IMR-90 (cell line): Measurements from ENCODE around the gene VARS2. TPM values are rescaled to one million over a fixed set of nuclear protein-coding genes. Genes with fewer than 3 reads are reported as not detected.

Source experiments
- ATAC-seq: fragments of 200-7000 bp; cut with Tn5 transposase; 2 replicates; pipeline ENCODE4 v1.9.1; 2020; ENCODE audit warnings: low read depth, mild to moderate bottlenecking, moderate library complexity
- BruUV-seq: library from RNA; stranded (reverse); fragments of 400-500 nt; replicated peaks from 2 replicates; lab custom pipeline; 2021; lab: Mats Ljungman, UMichigan
- CTCF ChIA-PET: fragments of 300-600 bp; formaldehyde crosslinking; extraction: SDS; loops from one replicate; lab custom pipeline; 2021; ENCODE audit warnings: antibody characterized with exemption; lab: Yijun Ruan, JAX
- POLR2A ChIA-PET: fragments of 300-600 bp; sonication (Branson Sonifier 250); formaldehyde crosslinking; loops from one replicate; lab custom pipeline; 2022; ENCODE audit warnings: antibody characterized with exemption; ENCODE audit not compliant: unreplicated experiment; lab: Charles Lee
- DNase-seq: peaks from one replicate; pipeline ENCODE4 v3.0.0; 2013
- H2AFZ ChIP-seq: replicated peaks from 2 replicates; pipeline ENCODE3; 2013; ENCODE audit warnings: low read length, mild to moderate bottlenecking; ENCODE audit not compliant: poor library complexity
- H2AK5ac ChIP-seq: 2 replicates; pipeline ENCODE4 v1.6.1; 2013; ENCODE audit warnings: low read depth, low read length, inconsistent platforms
- H2AK9ac ChIP-seq: replicated peaks from 2 replicates; pipeline ENCODE3; 2013; ENCODE audit warnings: mild to moderate bottlenecking, low read depth, low read length, moderate library complexity; ENCODE audit not compliant: poor library complexity
- H2BK120ac ChIP-seq: 2 replicates; pipeline ENCODE4 v1.6.1; 2013; ENCODE audit warnings: low read depth, low read length, inconsistent platforms
- H2BK15ac ChIP-seq: 3 replicates; pipeline ENCODE4 v1.6.1; 2013; ENCODE audit warnings: low read depth, low read length, inconsistent platforms
- H2BK20ac ChIP-seq: 2 replicates; pipeline ENCODE4 v1.6.1; 2013; ENCODE audit warnings: low read depth, mild to moderate bottlenecking, inconsistent platforms, low read length, moderate library complexity
- H2BK5ac ChIP-seq: 2 replicates; pipeline ENCODE4 v1.6.1; 2013; ENCODE audit warnings: mild to moderate bottlenecking, low read depth, low read length, inconsistent platforms; ENCODE audit not compliant: poor library complexity, severe bottlenecking
- H3K14ac ChIP-seq: replicated peaks from 2 replicates; pipeline ENCODE4 v1.6.1; 2013; ENCODE audit warnings: low read depth, low read length, inconsistent platforms
- H3K18ac ChIP-seq: 2 replicates; pipeline ENCODE4 v1.6.1; 2013; ENCODE audit warnings: low read depth, low read length, control low read depth
- H3K23ac ChIP-seq: 2 replicates; pipeline ENCODE4 v1.6.1; 2013; ENCODE audit warnings: low read depth, low read length, inconsistent platforms
- H3K27ac ChIP-seq: 2 replicates; pipeline ENCODE4 v1.5.1; 2013; ENCODE audit warnings: mild to moderate bottlenecking, control low read depth, low read length; ENCODE audit not compliant: insufficient read depth
- H3K27me3 ChIP-seq: 2 replicates; pipeline ENCODE4 v1.6.1; 2013; ENCODE audit warnings: low read length; ENCODE audit not compliant: control insufficient read depth, insufficient read depth
- H3K36me3 ChIP-seq: 2 replicates; pipeline ENCODE4 v1.6.1; 2013; ENCODE audit warnings: low read length, mixed read lengths; ENCODE audit not compliant: control insufficient read depth, insufficient read depth
- H3K4ac ChIP-seq: 2 replicates; pipeline ENCODE4 v1.6.1; 2013; ENCODE audit warnings: low read depth, low read length, inconsistent platforms
- H3K4me1 ChIP-seq: 2 replicates; pipeline ENCODE4 v1.6.1; 2013; ENCODE audit warnings: low read length, mixed read lengths; ENCODE audit not compliant: control insufficient read depth, insufficient read depth
- H3K4me2 ChIP-seq: 2 replicates; pipeline ENCODE4 v1.6.1; 2013; ENCODE audit warnings: low read depth, mild to moderate bottlenecking, control low read depth, low read length, moderate library complexity
- H3K4me3 ChIP-seq: 2 replicates; pipeline ENCODE4 v1.5.1; 2013; ENCODE audit warnings: low read depth, mild to moderate bottlenecking, control low read depth, low read length, moderate library complexity; ENCODE audit not compliant: insufficient read depth
- H3K56ac ChIP-seq: 2 replicates; pipeline ENCODE4 v1.6.1; 2013; ENCODE audit warnings: low read length, inconsistent platforms; ENCODE audit not compliant: insufficient read depth; ENCODE audit errors: extremely low read depth
- H3K79me1 ChIP-seq, 2 experiments: 2 replicates each; pipeline ENCODE4 v1.6.1; 2013; ENCODE audit warnings: low read length in 2 of 2, inconsistent platforms in 1 of 2, low read depth in 1 of 2
- H3K9ac ChIP-seq: 2 replicates; pipeline ENCODE4 v1.6.1; 2013; ENCODE audit warnings: low read depth, low read length, control low read depth
- H3K9me1 ChIP-seq: 2 replicates; pipeline ENCODE4 v1.6.1; 2013; ENCODE audit warnings: low read length, inconsistent platforms; ENCODE audit not compliant: insufficient read depth
- H3K9me3 ChIP-seq: 2 replicates; pipeline ENCODE4 v1.6.1; 2013; ENCODE audit warnings: low read length; ENCODE audit not compliant: control insufficient read depth, insufficient read depth
- H4K20me1 ChIP-seq: 2 replicates; pipeline ENCODE4 v1.6.1; 2013; ENCODE audit warnings: low read length, inconsistent platforms; ENCODE audit not compliant: insufficient read depth
- H4K5ac ChIP-seq: 2 replicates; pipeline ENCODE4 v1.6.1; 2013; ENCODE audit warnings: mild to moderate bottlenecking, low read depth, low read length, control low read depth
- H4K8ac ChIP-seq, 2 experiments: 2 replicates each; pipeline ENCODE4 v1.6.1; 2013; ENCODE audit warnings: low read depth in 2 of 2, low read length in 2 of 2, control low read depth in 1 of 2, inconsistent platforms in 1 of 2
- H4K91ac ChIP-seq: 2 replicates; pipeline ENCODE4 v1.6.1; 2013; ENCODE audit warnings: low read depth, low read length, inconsistent platforms; ENCODE audit not compliant: insufficient read depth
- BHLHE40 ChIP-seq: fragments of 150-350 bp; IDR thresholded peaks from 2 replicates; pipeline ENCODE4 v1.6.1; 2016; ENCODE audit warnings: mild to moderate bottlenecking, low read depth, low read length
- CEBPB ChIP-seq: IDR thresholded peaks from 2 replicates; pipeline ENCODE4 v1.6.1; 2012; ENCODE audit warnings: low read depth, low read length, improper control_type of control experiment
- CHD1 ChIP-seq: IDR thresholded peaks from 2 replicates; pipeline ENCODE4 v1.6.1; 2012; ENCODE audit warnings: low read depth, low read length, improper control_type of control experiment
- MAFK ChIP-seq: IDR thresholded peaks from 2 replicates; pipeline ENCODE4 v1.6.1; 2012; ENCODE audit warnings: low read depth, low read length, improper control_type of control experiment
- MAZ ChIP-seq: IDR thresholded peaks from 2 replicates; pipeline ENCODE4 v1.6.1; 2012; ENCODE audit warnings: low read depth, mild to moderate bottlenecking, low read length, improper control_type of control experiment, moderate library complexity, borderline replicate concordance
- MXI1 ChIP-seq: IDR thresholded peaks from 2 replicates; pipeline ENCODE4 v1.6.1; 2012; ENCODE audit warnings: low read depth, mild to moderate bottlenecking, low read length, moderate library complexity, borderline replicate concordance
- POLR2A ChIP-seq: IDR thresholded peaks from 2 replicates; pipeline ENCODE4 v1.6.1; 2012; ENCODE audit warnings: mild to moderate bottlenecking, low read depth, low read length
- RAD21 ChIP-seq: IDR thresholded peaks from 2 replicates; pipeline ENCODE4 v1.6.1; 2012; ENCODE audit warnings: low read length, improper control_type of control experiment
- RCOR1 ChIP-seq: IDR thresholded peaks from 2 replicates; pipeline ENCODE4 v1.6.1; 2012; ENCODE audit warnings: mild to moderate bottlenecking, low read length, improper control_type of control experiment; ENCODE audit not compliant: insufficient replicate concordance
- RFX5 ChIP-seq: IDR thresholded peaks from 2 replicates; pipeline ENCODE4 v1.8.0; 2012; ENCODE audit warnings: low read depth, mild to moderate bottlenecking, low read length, moderate library complexity
- SMC3 ChIP-seq: fragments of 150-350 bp; IDR thresholded peaks from 2 replicates; pipeline ENCODE4 v1.6.1; 2016; ENCODE audit warnings: low read depth, mild to moderate bottlenecking, antibody characterized with exemption, low read length, moderate library complexity
- WGBS, 2 experiments: methylation state at CpG; one replicate each; pipeline versions ENCODE4 v1.1.5 to v1.1.7; 2013; ENCODE audit warnings: missing lambda C conversion rate in 2 of 2; ENCODE audit not compliant: insufficient read length in 1 of 2; ENCODE audit errors: extremely low coverage in 2 of 2; 5-methylcytosine and 5-hydroxymethylcytosine counted together
- dilution Hi-C: fragments of 300-500 bp; cut with HindIII; formaldehyde crosslinking; loops from one replicate; pipeline ENCODE4 v1.14.3; 2018; ENCODE audit warnings: low sequenced_read_pairs; ENCODE audit not compliant: unreplicated experiment
- in situ Hi-C: fragments of 300-500 bp; cut with MboI; formaldehyde crosslinking; loops from 3 replicates; pipeline ENCODE4 v1.14.3; 2019; ENCODE audit warnings: low sequenced_read_pairs, inconsistent platforms, mixed read lengths
- intact Hi-C: fragments of 100-400 bp; cut with micrococcal nuclease; formaldehyde crosslinking; loops from 2 replicates; pipeline ENCODE4 v1.10.0; 2022
- polyA plus RNA-seq, 3 experiments: library from polyadenylated mRNA; depleted of rRNA; stranded (reverse); fragments of >200 nt; gene quantifications; 2 replicates each; pipeline ENCODE4 v1.2.3, GENCODE V29; 2012; ENCODE audit warnings: low replicate concordance in 1 of 3
- total RNA-seq: library from RNA; depleted of rRNA; stranded (reverse); fragments of >200 nt; gene quantifications from 2 replicates; pipeline ENCODE4 v1.2.3, GENCODE V29; 2012
- TF ChIP-seq, protein P1 (sequence below): conservative IDR thresholded peaks from 2 replicates; pipeline ENCODE4 v1.5.1; 2012; ENCODE audit warnings: mild to moderate bottlenecking, low read depth, low read length, improper control_type of control experiment
- TF ChIP-seq, protein P2 (sequence below): fragments of 150-350 bp; IDR thresholded peaks from 2 replicates; pipeline ENCODE4 v1.6.1; 2017; ENCODE audit warnings: mild to moderate bottlenecking, antibody characterized with exemption, low read length, low read depth

The VARS2 gene
- total and polyA plus RNA-seq, 2 of the 4 experiments (the other 2 are of a cell fraction): 7.2 to 14.0 TPM

- Histone ChIP-seq H2BK20ac (no peak overlapping the region), H3K36me3 (peaks cover 2% of the 10 kb centered on the region; the same call in 1 of the 2 replicates), H2AK9ac (no peak overlapping the region), H3K9ac (no peak overlapping the region), H3K23ac (no peak overlapping the region), H4K91ac (no peak overlapping the region), H3K18ac (no peak overlapping the region), H4K5ac (no peak overlapping the region), H3K4ac (no peak overlapping the region), H2BK120ac (no peak overlapping the region), H4K20me1 (no peaks in the 10 kb centered on the region), H3K9me1 (no peaks in the 10 kb centered on the region), H3K79me1 (no peaks in the 10 kb centered on the region), H2AK5ac (no peak overlapping the region), H2BK5ac (no peak overlapping the region), H2AFZ (no peak overlapping the region), H4K8ac (no peak overlapping the region), H3K4me1 (no peaks in the 10 kb centered on the region), H3K4me2 (no peak overlapping the region), H3K4me3 (no peak overlapping the region), H3K14ac (no peak overlapping the region), H3K56ac (no peak overlapping the region), H3K9me3 (peaks cover 4% of the 10 kb centered on the region), H2BK15ac (no peak overlapping the region), H3K27me3 (peaks cover 27% of the 10 kb centered on the region), H3K27ac (no peak overlapping the region)
- in situ Hi-C loops: no loop called here
- dilution Hi-C loops: no loop called here
- 88% methylated on average over 3 of the region's 8 CpGs; no CpG with 5 or more reads in 1 of the 2 experiments for WGBS, 2 experiments
- no TSS peak for BruUV-seq
- ChIA-PET CTCF (interaction anchor here (0.9 kb wide), 2 partner anchors 15 to 140 kb away, joined by 3 read pairs; no protein-coding TSS in a partner anchor), POLR2A (no interaction called here)
- intact Hi-C loops: no loop called here
- DNase-seq (no peak), ATAC-seq (no peak)
- TF ChIP-seq MAZ (no peak), SMC3 (no peak), MXI1 (no peak), RCOR1 (no peak), CHD1 (no peak), BHLHE40 (no peak), RAD21 (no peak), MAFK (no peak), RFX5 (no peak), CEBPB (no peak), POLR2A (no peak)
- TF ChIP-seq, protein P1, sequence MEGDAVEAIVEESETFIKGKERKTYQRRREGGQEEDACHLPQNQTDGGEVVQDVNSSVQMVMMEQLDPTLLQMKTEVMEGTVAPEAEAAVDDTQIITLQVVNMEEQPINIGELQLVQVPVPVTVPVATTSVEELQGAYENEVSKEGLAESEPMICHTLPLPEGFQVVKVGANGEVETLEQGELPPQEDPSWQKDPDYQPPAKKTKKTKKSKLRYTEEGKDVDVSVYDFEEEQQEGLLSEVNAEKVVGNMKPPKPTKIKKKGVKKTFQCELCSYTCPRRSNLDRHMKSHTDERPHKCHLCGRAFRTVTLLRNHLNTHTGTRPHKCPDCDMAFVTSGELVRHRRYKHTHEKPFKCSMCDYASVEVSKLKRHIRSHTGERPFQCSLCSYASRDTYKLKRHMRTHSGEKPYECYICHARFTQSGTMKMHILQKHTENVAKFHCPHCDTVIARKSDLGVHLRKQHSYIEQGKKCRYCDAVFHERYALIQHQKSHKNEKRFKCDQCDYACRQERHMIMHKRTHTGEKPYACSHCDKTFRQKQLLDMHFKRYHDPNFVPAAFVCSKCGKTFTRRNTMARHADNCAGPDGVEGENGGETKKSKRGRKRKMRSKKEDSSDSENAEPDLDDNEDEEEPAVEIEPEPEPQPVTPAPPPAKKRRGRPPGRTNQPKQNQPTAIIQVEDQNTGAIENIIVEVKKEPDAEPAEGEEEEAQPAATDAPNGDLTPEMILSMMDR: no peak
- TF ChIP-seq, protein P2, sequence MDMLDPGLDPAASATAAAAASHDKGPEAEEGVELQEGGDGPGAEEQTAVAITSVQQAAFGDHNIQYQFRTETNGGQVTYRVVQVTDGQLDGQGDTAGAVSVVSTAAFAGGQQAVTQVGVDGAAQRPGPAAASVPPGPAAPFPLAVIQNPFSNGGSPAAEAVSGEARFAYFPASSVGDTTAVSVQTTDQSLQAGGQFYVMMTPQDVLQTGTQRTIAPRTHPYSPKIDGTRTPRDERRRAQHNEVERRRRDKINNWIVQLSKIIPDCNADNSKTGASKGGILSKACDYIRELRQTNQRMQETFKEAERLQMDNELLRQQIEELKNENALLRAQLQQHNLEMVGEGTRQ: no peak
These were observed 17.2 kb downstream of the VARS2 start for GRCh38 chr6:30931272-30931671.
